GM21825 (cell line): ENCODE results near the gene DSCAML1.

Experiments
- ATAC-seq: cut with Tn5 transposase; IDR thresholded peaks from one replicate; pipeline ENCODE4 v1.9.1; 2021; ENCODE audit warnings: mild to moderate bottlenecking, moderate library complexity; ENCODE audit not compliant: unreplicated experiment

The DSCAML1 gene

DNA sequence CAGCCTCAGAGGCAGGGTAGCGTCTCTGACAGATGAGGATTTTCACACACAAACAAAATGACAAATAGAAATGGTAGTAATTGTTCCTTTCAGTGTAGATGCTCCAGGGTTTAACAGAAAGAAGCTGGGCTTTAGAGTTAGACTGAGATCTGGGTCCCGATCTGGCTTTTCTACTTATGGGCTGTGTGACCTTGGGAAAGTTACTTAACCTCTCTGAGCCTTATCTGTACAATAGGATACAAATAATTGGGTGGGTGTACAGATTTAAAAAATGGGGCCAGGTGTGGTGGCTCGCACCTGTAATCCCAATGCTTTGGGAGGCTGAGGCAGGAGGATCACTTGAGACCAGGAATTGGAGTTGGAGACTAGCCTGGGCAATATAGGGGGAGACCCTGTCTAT lies 264.4 kb downstream of the DSCAML1 start:
- ATAC-seq = no peak

DNA sequence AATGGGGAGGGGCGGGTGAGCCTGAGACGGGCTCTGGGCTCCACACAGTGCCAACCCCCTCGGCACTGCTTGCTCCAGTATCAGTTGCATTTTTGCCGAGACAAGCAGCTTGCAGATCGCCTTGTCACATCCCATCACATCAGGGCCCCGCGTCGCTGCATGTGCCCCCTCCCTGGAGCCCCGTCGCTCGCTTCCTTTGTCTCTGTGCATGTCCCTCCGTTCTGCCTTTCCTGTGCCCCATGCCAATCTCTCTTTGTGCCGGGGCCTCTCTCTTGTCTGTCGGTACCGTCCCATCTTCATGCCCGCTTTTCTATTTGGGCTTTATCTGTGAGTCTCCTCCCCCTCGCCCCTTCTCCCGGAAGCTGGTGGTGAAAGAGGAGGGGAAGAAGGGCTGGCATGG lies 267.2 kb downstream of the DSCAML1 start:
- no peak for ATAC-seq

DNA sequence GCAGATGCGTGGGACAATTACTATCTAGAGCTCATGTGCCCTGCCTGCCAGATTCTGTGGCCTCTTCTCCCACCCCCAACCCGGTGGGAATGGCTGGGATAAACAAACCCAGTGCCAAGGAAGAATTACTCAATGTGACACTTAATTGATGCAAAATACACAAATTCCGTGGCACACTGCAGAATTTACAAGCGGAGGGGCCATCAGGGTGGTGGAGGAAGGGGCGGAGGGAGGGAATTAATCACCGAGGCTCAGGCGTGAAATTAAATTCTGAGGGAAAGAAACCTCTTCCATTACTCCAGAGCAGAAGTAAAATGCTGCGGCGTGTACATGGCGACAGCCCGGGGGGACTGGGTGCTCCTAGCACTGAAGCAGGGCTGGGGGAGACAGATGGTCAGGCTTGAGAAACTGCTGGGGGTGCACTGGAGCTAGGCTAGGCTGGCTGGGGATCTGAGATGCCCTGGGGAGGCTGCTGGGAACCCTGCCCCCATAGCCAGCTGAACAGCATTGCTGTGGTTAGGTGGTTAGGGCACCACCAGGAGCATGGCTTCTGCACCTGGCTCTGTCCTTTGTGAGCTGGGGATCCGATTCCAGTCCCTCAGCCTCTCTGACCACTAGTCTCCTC lies 268.8 kb downstream of the DSCAML1 start:
- no peak for ATAC-seq

DNA sequence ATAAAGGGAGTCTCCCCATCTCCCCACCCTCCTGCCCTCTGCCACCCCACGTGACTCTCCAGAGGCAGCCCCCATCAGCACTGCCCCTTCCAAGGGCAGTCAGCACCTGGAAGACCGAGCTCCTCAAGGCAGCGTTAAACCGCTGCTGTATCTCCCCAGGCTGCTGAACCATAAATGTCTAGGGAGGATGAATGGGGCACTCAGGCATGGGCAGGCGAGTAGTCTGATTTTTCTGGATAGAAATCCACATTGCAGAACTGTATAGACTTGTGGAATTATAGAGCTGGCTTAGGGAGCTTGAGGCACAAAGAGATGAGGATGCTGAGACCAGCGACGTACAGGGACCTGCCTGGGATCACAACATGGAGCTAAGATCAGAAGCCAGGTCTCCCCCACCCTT lies 269.7 kb downstream of the DSCAML1 start:
- no peak for ATAC-seq

DNA sequence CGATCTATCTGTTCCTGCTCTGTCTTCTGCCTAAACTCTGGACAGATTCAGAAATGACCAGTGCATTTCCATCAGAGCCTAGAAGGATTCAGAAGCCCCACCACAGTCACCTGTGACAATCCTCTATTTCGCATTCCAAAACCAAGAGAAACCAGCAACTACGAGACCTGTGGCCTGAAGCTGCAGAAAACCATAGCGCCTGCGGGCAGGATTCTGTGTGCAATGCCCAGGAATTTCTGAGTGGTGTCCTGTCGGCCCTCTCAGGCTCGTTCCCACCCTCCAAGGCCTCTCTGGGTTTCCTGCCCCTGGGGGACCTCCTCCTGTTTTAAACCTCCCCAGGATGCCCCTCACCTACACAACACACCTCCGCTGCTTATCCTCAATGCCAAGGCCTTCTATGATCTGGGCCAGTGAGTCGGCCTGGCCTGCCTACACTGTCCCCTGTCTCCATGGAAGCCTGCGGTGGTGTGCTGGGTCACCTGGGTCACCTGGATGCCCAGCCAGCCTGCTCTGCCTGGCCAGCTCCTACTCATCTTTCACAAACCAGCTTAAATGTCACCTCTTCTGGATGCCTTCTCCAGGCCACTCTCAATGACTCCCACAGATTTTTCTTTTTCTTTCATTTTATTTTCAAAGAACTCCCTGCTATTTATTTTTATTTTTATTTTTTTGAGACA lies 271.0 kb downstream of the DSCAML1 start:
- no peak for ATAC-seq

DNA sequence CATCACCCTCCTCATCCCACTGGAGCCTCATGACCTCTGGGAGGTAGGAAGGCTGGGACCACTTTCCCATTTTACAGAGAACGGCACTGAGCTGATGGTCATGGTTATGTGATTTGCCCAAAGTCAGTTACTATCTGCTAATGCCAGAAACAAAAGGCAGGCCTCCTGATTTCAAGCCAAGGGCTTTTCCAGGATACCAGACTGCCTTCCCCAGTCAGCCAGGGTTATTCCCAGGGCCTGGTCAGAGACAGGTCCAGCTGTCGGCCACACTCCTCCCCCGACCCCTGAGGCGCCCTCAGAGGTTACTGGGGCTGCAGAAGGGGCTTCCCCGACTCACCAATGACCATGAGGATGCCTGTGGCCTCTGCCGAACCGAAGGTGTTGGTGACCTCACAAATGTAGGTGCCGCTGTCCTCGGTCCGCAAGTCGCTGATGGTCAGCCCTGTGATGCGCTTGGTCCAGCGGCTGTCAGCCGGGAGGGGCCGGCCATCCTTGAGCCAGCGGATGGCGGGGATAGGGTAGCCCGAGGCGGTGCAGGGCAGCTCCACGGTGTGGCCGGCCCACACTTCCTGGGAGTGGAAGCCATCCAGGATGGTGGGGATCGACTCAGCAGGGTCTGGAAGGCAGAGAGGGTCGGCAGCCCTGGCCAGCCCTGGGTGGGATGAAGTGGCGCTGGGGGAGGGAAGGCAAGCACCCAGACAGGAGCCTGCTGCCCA lies 272.4 kb downstream of the DSCAML1 start:
- no peak for ATAC-seq

DNA sequence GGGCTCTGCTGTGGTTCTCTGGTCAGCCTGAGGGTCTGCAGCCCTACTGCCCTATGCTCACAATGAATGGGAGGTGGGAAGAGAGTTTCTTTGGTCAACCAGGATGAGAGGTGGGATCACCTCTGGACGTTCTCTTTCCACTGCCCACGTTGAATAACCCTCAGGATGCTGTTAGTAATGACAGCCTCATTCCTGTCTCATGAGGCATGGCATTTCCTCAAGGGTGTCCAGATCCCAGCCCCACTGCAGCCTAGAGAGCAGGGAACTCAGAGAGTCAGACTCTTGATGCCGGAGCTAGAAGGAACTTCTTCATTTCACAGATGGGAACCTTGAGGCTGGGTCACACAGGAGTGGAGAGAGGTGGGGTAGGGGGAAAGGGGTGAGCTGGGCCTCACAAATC lies 273.3 kb downstream of the DSCAML1 start:
- ATAC-seq = no peak

DNA sequence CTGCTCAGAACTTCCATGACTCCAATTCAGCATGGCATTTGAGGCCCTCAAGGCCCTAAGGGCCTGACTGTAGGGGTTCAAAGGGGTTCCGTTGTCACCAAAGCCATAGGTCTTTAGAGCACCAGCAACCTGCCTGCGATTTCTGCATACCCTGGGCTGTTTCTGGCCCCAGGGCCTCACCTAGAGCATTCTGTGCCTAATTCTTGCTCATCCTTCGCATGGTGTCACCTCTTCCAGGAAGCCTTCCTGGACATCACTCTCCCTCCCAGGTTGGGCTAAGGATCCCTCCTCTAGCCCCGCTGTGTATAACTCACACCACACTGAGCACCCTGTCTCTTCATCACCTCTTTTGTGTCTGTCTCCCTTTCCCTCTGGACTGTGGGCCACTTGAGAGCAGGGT lies 275.0 kb downstream of the DSCAML1 start:
- ATAC-seq = no peak

- ATAC-seq = no peak
These were observed 276.1 kb downstream of the DSCAML1 start for GRCh38 chr11:117520966-117521365.

DNA sequence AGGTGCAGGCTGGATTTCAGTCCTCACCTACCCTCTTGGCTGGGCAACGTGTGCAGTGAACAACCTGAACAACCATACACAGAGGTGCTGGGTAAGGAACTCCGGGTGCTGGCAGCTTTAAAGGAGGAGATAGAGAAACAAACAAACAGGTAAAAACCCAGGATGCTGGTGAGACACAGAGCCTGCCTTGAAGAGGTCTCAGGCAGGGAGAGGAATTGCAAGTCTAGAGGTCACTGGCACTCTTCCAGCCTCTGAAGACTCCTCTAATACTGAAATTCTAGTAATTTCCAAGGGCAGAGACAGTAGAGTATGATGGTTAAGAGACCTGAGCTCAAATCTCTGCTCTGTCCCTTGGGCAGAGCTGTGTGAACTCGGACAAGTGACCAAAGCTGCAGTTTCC lies 276.8 kb downstream of the DSCAML1 start:
- no peak for ATAC-seq

GRCh38 chr11:117519590-117519989 lies 277.4 kb downstream of the DSCAML1 start:
- no peak for ATAC-seq

- no peak for ATAC-seq
These were observed 277.8 kb downstream of the DSCAML1 start for GRCh38 chr11:117519170-117519569.

DNA sequence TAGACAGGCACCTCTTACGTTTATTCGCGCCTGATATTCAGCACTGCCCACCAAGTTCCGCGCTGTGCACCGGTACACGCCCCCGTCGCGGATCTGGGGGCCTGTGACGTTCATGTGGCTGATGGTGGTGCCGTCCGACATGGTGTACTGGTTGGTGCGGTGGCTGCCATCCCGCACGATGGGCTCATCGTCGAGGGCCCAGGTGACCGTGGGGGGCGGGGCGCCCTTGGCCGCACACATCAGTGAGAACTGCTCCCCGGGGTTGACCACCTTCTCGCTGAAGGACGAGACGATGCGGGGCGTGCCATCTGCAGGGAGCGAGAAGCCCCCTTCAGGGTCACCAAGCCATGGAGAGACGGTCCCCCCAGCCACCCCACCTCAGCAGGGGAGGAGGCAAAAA lies 278.6 kb downstream of the DSCAML1 start:
- ATAC-seq = no peak

DNA sequence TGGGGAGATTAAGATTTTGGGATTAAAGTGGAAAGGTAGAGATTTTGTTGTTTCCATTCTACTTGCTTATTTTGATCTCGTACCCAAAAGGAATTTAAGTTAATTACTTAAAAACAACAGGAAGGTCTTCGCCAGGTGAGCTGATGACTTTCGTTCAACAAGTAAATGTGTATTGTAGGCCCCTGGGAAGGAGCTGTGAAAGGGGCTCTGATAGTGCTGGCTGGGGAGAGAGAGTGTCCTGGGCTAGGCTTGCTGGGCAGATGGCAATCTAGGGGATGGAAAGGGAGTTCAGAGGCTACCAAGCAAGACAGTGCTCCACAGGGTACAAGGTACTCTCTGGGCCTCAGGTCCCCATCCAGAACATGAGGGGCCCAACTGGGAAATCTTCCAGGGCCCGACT lies 279.9 kb downstream of the DSCAML1 start:
- no peak for ATAC-seq

GRCh38 chr11:117515892-117516787 lies 280.9 kb downstream of the DSCAML1 start:
- no peak for ATAC-seq

DNA sequence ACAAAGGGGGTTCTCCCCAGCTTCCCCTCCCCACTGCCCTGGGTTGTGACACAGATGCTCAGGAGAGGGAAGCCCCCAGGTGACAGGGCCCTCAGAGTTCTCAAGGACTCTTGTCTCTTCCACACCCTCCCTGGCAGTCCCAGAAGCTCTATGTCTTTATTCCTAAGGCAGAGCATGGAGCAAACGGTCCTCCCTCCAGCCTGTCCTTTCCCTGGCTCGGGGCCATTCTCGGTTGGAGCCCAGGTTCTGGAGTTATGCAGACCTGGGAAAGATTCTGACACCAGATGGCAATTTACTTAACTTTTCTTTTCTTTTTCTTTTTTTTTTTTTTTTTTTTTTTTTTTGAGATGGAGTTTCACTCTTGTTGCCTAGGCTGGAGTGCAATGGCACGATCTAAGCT lies 282.8 kb downstream of the DSCAML1 start:
- ATAC-seq = no peak

DNA sequence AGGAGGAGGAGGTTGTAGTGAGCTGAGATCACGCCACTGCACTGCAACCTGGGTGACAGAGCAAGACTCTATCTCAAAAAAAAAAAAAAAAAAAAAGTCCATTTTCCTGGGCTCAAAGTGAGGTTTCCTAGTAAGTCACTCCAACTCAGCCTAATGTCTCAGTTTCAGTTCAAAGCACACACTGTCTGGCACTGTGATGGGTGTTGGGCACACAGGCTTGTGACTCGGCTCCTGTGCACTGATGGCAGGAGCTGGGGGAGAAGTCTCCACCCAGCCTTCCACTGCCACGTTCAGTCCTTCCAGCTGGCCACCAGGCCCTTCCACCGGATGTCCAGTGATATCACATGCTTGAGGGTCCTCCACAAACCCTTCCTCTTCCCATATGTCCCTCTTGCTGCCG lies 283.4 kb downstream of the DSCAML1 start:
- no peak for ATAC-seq

DNA sequence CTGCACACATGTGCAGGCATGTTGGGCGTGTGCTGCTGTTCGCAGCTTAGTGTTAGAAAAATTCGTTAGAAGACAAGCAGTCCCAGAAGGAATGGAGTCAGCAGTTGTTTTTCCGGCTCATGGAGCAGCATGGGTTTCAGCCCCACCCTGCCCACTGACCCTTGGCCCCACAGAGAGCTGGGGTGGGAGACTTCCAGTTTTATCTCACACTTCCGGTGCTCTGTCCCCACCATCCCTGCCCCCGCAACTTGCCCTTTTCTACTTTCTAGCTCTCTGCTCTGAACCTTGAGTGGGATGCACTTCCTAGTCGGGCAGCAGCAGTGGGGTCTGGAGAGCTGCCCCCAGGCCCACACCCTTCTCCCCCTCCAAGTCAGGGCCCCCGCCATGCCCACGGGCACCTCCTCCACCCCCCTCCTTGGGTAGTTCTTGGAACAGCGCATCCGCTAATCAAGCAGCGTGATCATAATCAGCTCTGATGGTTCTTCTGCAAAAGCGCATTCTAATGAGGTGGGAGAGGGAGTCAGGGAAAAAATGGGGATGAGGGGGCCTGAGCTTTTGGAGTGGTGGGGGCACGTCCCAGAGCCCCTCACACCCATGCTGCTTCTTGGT lies 285.0 kb downstream of the DSCAML1 start:
- ATAC-seq = no peak

DNA sequence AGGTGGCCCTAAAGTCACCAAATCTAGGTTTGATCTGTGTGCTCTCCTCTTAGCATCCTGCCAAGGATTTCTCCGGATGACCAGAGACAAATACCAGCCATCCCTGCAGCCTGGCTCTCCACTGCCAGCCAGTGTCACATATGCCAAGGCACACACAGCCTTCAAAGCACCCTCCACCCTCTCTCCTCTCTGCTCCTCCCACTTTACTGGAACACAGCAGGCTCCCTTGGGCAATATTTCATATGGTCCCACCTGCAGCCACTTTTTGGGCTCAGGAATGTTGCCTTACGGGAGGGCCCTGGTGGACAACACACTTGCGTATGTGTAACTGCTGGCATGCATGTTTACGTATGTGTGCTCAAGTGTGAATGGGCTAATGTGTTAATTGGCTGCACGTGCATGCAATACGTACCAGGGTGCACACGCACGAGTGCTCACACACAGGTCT lies 285.5 kb downstream of the DSCAML1 start:
- no peak for ATAC-seq

DNA sequence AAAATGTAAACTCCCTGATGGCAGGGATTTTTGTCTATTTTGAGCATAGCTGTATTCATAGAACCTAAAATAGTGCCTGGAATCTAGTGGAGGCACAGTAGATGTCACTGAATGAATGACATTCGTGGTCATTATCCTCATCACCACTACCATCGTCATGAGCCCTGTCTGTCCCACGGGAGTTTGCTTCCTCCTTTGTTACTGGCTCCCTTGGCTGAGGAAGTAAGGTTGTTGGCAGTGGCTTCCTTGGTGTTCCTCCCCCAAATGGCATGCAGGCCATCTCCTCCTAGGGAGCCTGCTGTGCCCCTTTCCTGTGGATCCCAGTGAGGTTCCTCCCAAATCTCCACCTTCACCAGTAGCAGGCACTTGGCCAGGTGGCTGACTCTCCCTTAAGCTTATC lies 286.4 kb downstream of the DSCAML1 start:
- no peak for ATAC-seq

GRCh38 chr11:117509543-117509942 lies 287.5 kb downstream of the DSCAML1 start:
- ATAC-seq = no peak
